Uterus (tissue), 4 donors: ENCODE data around the gene PKM. TPM values are rescaled to one million over a fixed set of nuclear protein-coding genes. Genes with fewer than 3 reads are reported as not detected.
A peak's percentile ranks its signal among the peaks of the same experiment; 100 is the strongest.

ENCODE experiments used
- DNase-seq, 2 donors: peaks; one replicate each; pipeline ENCODE4 v3.0.0-alpha.2; 2019 to 2020
- H3K27ac ChIP-seq, 2 donors: fragments of 200-600 bp; sonication (generic); 1 replicate in 1 of 2; 2 replicates in 1 of 2; pipeline ENCODE4 v1.5.1; 2016 to 2018
- H3K27me3 ChIP-seq, 2 donors: fragments of 200-600 bp; sonication (generic); one replicate each; pipeline ENCODE4 v1.5.1; 2018 to 2019; ENCODE audit warnings: control low read depth in 1 of 2
- H3K36me3 ChIP-seq, 2 donors: fragments of 200-600 bp; sonication (generic); one replicate each; pipeline ENCODE4 v1.5.1; 2019; ENCODE audit warnings: control low read depth in 1 of 2
- H3K4me1 ChIP-seq, 2 donors: fragments of 200-600 bp; sonication (generic); one replicate each; pipeline ENCODE4 v1.5.1; 2018 to 2019; ENCODE audit warnings: control low read depth in 1 of 2
- H3K4me3 ChIP-seq, 2 donors: fragments of 200-600 bp; sonication (generic); 1 replicate in 1 of 2; 2 replicates in 1 of 2; pipeline ENCODE4 v1.5.1; 2018 to 2019; ENCODE audit warnings: mild to moderate bottlenecking in 1 of 2
- H3K9me3 ChIP-seq, 2 donors: fragments of 200-600 bp; sonication (generic); one replicate each; pipeline ENCODE4 v1.5.1; 2019; ENCODE audit warnings: control low read depth in 1 of 2
- POLR2A ChIP-seq, 2 donors: fragments of 450-650 bp; IDR thresholded peaks; one replicate each; pipeline ENCODE4 v1.6.1; 2016; ENCODE audit warnings: antibody characterized with exemption in 2 of 2, mild to moderate bottlenecking in 1 of 2, moderate library complexity in 1 of 2
- intact Hi-C: fragments of 100-400 bp; cut with DNase I; formaldehyde crosslinking; loops from one replicate; pipeline ENCODE4 v1.15.1; 2023; ENCODE audit warnings: low total_unique reads
- total RNA-seq, 4 donors: library from RNA; depleted of rRNA in 3 of 4; stranded (reverse); fragments of >200 nt in 3 of 4; gene quantifications; one replicate each; pipeline versions ENCODE4 v1.1.0 to v1.2.4, GENCODE V29; 2014 to 2023
- TF ChIP-seq, protein P1 (sequence below), 4 experiments: fragments of 200-600 bp in 2 of 4; fragments of 450-650 bp in 2 of 4; sonication (generic) in 2 of 4; IDR thresholded peaks; one replicate each; pipeline ENCODE4 v1.5.1; 2016 to 2019; ENCODE audit warnings: antibody characterized with exemption in 4 of 4, mild to moderate bottlenecking in 2 of 4, moderate library complexity in 1 of 4
- donor health status: DM: yes; HTN: yes; CAD: no.

PKM gene
- total RNA-seq, 4 donors from 2014 or later, result 101 to 443 (median 191) TPM

GRCh38 chr15:72238586-72238985, 7.6 kb upstream of the PKM start:
- H3K36me3 ChIP-seq, result no peaks in the 10 kb centered on the region
- intact Hi-C loops, result no loop called here

DNA sequence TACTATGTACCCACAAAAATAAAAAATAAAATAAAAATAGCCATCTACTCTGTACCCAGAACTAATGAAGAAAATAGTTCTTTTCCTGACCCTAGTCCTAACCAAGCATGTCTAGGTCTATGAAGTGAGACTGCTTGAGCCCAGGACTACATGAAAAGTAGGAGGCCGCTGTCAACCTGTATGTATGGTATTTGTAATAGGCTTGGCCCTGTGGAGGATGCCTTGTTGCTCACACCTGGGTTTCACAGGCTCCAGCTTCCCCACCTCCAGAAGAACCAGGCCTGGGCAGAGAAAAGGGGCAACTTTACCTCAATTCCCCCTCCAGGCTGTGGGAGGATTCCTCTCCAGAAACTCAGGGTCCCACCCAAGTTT, 6.8 kb upstream of the PKM start:
- DNase-seq, result no peak

More at GRCh38 chr15:72238586-72238985, 7.6 kb upstream of the PKM start:
- Histone ChIP-seq H3K4me3 (no peak overlapping the region), H3K4me1 (no peaks in the 10 kb centered on the region), H3K9me3 (no peaks in the 10 kb centered on the region), H3K27me3 (no peaks in the 10 kb centered on the region), H3K27ac (no peak overlapping the region)
- no peak for DNase-seq
- TF ChIP-seq, protein P1, sequence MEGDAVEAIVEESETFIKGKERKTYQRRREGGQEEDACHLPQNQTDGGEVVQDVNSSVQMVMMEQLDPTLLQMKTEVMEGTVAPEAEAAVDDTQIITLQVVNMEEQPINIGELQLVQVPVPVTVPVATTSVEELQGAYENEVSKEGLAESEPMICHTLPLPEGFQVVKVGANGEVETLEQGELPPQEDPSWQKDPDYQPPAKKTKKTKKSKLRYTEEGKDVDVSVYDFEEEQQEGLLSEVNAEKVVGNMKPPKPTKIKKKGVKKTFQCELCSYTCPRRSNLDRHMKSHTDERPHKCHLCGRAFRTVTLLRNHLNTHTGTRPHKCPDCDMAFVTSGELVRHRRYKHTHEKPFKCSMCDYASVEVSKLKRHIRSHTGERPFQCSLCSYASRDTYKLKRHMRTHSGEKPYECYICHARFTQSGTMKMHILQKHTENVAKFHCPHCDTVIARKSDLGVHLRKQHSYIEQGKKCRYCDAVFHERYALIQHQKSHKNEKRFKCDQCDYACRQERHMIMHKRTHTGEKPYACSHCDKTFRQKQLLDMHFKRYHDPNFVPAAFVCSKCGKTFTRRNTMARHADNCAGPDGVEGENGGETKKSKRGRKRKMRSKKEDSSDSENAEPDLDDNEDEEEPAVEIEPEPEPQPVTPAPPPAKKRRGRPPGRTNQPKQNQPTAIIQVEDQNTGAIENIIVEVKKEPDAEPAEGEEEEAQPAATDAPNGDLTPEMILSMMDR (IDR thresholded peaks at IDR 0.05), result no peak
- TF ChIP-seq POLR2A (IDR thresholded peaks at IDR 0.05), result no peak

GRCh38 chr15:72237029-72237852, 6.3 kb upstream of the PKM start:
- Histone ChIP-seq H3K9me3 (no peaks in the 10 kb centered on the region), H3K4me3 (no peak overlapping the region), H3K36me3 (no peaks in the 10 kb centered on the region), H3K4me1 (no peaks in the 10 kb centered on the region), H3K27me3 (no peaks in the 10 kb centered on the region), H3K27ac (peak overlapping the region; percentile 18 to 64)
- no peak for TF ChIP-seq POLR2A (IDR thresholded peaks at IDR 0.05)
- TF ChIP-seq, protein P1 (IDR thresholded peaks at IDR 0.05), result no peak
- peak; percentile 57 to 63 for DNase-seq
- intact Hi-C loops, result no loop called here

More for the DNA sequence above, 6.8 kb upstream of the PKM start:
- H3K9me3 ChIP-seq, result no peaks in the 10 kb centered on the region
- no peaks in the 10 kb centered on the region for H3K4me1 ChIP-seq
- intact Hi-C loops, result no loop called here
- peak overlapping the region; percentile 18 to 64 for H3K27ac ChIP-seq
- no peaks in the 10 kb centered on the region for H3K36me3 ChIP-seq
- TF ChIP-seq POLR2A (IDR thresholded peaks at IDR 0.05), result no peak
- no peaks in the 10 kb centered on the region for H3K27me3 ChIP-seq
- no peak overlapping the region for H3K4me3 ChIP-seq

DNA sequence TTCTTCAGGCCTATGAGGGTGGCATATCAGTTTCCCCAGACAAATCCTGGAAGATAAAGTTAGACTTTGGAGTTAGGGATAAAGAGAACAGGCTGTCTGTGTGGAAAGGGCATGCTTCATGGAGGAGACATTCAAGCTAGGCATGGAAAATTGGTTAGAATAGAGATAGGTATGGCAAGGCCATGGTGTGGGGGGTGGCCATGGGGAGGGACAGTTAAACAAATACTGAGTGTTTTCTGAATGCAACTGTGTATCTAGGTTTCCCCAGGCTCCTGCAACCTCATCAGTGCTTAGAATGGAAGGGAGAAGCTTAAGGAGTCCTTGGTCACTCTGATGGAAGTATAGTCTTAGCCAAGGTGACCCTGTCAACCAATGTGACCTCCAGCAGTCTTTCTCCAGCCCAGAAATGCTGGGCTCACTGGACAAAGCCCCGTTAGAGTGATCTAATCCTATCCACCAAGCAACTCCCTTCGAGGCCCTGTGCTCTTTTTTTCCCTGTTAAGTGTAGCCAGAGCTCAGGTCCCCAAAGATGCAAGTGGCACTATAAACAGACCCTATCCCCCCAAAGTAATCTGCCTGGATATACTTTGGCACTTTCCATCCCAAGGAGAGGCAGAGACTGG, 5.5 kb upstream of the PKM start:
- H3K36me3 ChIP-seq, result no peaks in the 10 kb centered on the region

GRCh38 chr15:72235298-72235697, 4.3 kb upstream of the PKM start:
- no peaks in the 10 kb centered on the region for H3K9me3 ChIP-seq
- no peak for DNase-seq
- TF ChIP-seq, protein P1 (IDR thresholded peaks at IDR 0.05), result no peak
- TF ChIP-seq POLR2A (IDR thresholded peaks at IDR 0.05), result no peak
- intact Hi-C loops, result no loop called here
- H3K27ac ChIP-seq, result no peak overlapping the region
- no peaks in the 10 kb centered on the region for H3K36me3 ChIP-seq
- H3K27me3 ChIP-seq, result no peaks in the 10 kb centered on the region
- no peaks in the 10 kb centered on the region for H3K4me1 ChIP-seq
- H3K4me3 ChIP-seq, result no peak overlapping the region

More for the DNA sequence above, 5.5 kb upstream of the PKM start:
- Histone ChIP-seq H3K4me1 (no peaks in the 10 kb centered on the region), H3K4me3 (no peak overlapping the region), H3K9me3 (no peaks in the 10 kb centered on the region), H3K27me3 (no peaks in the 10 kb centered on the region), H3K27ac (peak overlapping the region in 1 of 2 donors; percentile 64)
- intact Hi-C loops, result no loop called here
- TF ChIP-seq, protein P1 (IDR thresholded peaks at IDR 0.05), result no peak
- no peak for TF ChIP-seq POLR2A (IDR thresholded peaks at IDR 0.05)
- DNase-seq, result no peak
